ENCODE data around the gene TAOK3. TPM values are rescaled to one million over a fixed set of nuclear protein-coding genes. Genes with fewer than 3 reads are reported as not detected.

The TAOK3 gene
- total RNA-seq, 6 experiments from 2014 or later = 26.0 to 30.7 (median 28.0) TPM

DNA sequence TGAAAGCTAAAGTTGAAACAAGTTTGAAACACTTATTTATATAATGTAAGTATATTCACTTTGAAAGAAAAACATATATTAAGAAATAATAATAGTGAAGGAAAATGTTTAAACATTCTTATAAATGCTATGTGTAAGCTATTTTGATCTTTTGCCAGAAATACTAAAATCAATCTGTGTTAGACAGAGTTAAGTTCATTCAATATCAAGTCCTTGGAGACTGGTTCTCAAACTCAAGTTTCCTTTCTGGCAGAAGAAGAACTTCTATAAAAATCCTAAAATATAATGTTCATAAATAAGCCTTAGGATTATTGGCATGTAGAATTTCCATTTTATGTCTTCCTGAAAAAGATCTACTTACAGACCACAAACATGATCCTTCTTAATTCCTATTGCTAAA is 45.3 kb downstream of the TAOK3 start:
- H3K4me3 Mint-ChIP-seq = no peak overlapping the region
- no peaks in the 10 kb centered on the region for H3K9me3 Mint-ChIP-seq
- peaks cover 73% of the 10 kb centered on the region for H3K4me1 Mint-ChIP-seq (ENCODE audit: low read depth)
- no peak overlapping the region for H3K27ac Mint-ChIP-seq
- no peaks in the 10 kb centered on the region for H3K27me3 Mint-ChIP-seq (ENCODE audit: insufficient read depth)
- H3K36me3 Mint-ChIP-seq (ENCODE audit: low read depth) = peaks cover 22% of the 10 kb centered on the region
- TF ChIP-seq, protein P1, sequence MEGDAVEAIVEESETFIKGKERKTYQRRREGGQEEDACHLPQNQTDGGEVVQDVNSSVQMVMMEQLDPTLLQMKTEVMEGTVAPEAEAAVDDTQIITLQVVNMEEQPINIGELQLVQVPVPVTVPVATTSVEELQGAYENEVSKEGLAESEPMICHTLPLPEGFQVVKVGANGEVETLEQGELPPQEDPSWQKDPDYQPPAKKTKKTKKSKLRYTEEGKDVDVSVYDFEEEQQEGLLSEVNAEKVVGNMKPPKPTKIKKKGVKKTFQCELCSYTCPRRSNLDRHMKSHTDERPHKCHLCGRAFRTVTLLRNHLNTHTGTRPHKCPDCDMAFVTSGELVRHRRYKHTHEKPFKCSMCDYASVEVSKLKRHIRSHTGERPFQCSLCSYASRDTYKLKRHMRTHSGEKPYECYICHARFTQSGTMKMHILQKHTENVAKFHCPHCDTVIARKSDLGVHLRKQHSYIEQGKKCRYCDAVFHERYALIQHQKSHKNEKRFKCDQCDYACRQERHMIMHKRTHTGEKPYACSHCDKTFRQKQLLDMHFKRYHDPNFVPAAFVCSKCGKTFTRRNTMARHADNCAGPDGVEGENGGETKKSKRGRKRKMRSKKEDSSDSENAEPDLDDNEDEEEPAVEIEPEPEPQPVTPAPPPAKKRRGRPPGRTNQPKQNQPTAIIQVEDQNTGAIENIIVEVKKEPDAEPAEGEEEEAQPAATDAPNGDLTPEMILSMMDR (IDR thresholded peaks at IDR 0.05) = no peak
- DNase-seq = no peak

DNA sequence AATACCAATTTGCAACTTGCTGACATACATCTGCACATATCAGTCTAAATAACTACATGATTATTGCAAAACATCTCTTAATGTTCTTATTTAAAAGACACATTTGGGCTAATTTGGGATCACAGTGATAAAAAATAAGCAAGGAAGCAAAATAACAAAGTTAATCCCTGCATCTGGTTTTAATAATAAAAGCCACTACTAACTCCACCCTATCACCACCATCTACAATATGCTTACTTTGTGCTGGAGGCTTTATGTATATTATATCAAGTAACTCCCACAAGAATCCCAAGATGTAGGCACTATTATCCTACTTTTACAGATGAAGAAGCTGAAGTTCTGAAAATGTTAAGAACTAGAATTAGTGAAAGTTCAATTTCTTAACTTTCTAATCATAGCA is 45.7 kb downstream of the TAOK3 start:
- H3K36me3 Mint-ChIP-seq (ENCODE audit: low read depth) = peaks cover 22% of the 10 kb centered on the region
- H3K27ac Mint-ChIP-seq = peak overlapping the region; percentile 42
- TF ChIP-seq, protein P1 (IDR thresholded peaks at IDR 0.05) = no peak
- no peak for DNase-seq
- H3K9me3 Mint-ChIP-seq = no peaks in the 10 kb centered on the region
- H3K27me3 Mint-ChIP-seq (ENCODE audit: insufficient read depth) = no peaks in the 10 kb centered on the region
- H3K4me3 Mint-ChIP-seq = no peak overlapping the region
- H3K4me1 Mint-ChIP-seq (ENCODE audit: low read depth) = peaks cover 69% of the 10 kb centered on the region

DNA sequence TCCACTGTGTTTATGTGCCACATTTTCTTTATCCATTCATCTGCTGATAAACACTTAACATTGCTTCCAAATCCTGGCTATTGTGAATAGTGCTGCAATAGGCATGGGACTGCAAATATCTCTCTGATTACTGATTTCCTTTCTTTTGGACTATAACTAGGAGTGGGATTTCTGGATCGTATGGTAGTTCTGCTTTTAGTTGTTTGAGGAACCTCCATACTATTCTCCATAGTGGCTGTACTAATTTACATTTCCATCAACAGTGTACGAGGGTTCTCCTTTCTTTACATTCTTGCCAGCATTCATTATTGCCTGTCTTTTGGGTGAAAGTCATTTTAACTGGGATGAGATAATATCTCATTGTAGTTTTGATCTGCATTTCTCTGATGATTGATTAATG is 47.6 kb downstream of the TAOK3 start:
- Mint-ChIP-seq H3K27me3 (ENCODE audit: insufficient read depth) (no peaks in the 10 kb centered on the region), H3K9me3 (no peaks in the 10 kb centered on the region)
- DNase-seq = no peak

DNA sequence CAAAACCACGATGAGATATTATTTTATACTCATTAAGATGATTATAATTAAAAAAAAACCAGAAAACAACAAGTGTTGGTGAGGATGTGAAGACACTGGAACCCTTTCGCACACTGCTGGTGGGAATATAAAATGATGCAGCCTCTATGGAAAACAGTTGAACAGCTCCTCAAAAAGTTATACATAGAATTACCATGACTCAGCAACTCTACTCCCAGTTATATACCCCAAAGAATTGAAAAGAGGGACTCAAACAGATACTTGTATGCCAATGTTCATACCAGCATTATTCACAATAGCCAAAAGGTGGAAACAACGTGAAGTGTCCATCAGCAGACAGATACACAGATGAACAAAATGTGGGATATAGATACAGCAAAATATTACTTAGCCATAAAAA is 53.1 kb downstream of the TAOK3 start:
- peaks cover 65% of the 10 kb centered on the region for H3K4me1 Mint-ChIP-seq (ENCODE audit: low read depth)

More for the DNA sequence above, 47.6 kb downstream of the TAOK3 start:
- peaks cover 23% of the 10 kb centered on the region for H3K36me3 Mint-ChIP-seq (ENCODE audit: low read depth)
- TF ChIP-seq, protein P1 (IDR thresholded peaks at IDR 0.05) = no peak
- peaks cover 74% of the 10 kb centered on the region for H3K4me1 Mint-ChIP-seq (ENCODE audit: low read depth)
- no peak overlapping the region for H3K27ac Mint-ChIP-seq
- H3K4me3 Mint-ChIP-seq = no peak overlapping the region

DNA sequence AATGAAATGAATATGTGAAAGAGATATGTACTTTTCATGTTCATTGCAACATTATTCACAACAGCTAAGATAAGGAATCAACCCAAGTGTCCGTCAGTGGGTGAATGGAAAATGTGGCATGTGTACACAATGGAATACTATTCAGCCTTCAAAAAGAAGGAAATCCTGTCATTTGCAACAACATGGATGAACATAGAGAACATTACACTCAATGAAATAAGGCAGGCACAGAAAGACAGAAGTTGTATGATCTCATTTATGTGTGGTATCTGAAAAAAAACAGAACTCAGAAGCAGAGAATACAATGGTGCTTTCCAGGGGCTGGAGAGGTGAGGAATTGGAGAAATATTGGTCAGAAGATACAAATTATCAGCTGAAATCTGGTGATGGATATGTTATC is 54.0 kb downstream of the TAOK3 start:
- no peak overlapping the region for H3K4me3 Mint-ChIP-seq
- DNase-seq = no peak
- peaks cover 61% of the 10 kb centered on the region for H3K4me1 Mint-ChIP-seq (ENCODE audit: low read depth)
- H3K9me3 Mint-ChIP-seq = no peaks in the 10 kb centered on the region
- H3K36me3 Mint-ChIP-seq (ENCODE audit: low read depth) = peaks cover 19% of the 10 kb centered on the region
- H3K27me3 Mint-ChIP-seq (ENCODE audit: insufficient read depth) = peaks cover 1% of the 10 kb centered on the region; the same call in 1 of the 2 replicates
- TF ChIP-seq, protein P1 (IDR thresholded peaks at IDR 0.05) = no peak
- H3K27ac Mint-ChIP-seq = no peak overlapping the region

More for the DNA sequence above, 53.1 kb downstream of the TAOK3 start:
- TF ChIP-seq, protein P1 (IDR thresholded peaks at IDR 0.05) = no peak
- H3K9me3 Mint-ChIP-seq = no peaks in the 10 kb centered on the region
- peaks cover 1% of the 10 kb centered on the region; the same call in 1 of the 2 replicates for H3K27me3 Mint-ChIP-seq (ENCODE audit: insufficient read depth)
- peak overlapping the region; percentile 17; the same call in 1 of the 2 replicates for H3K27ac Mint-ChIP-seq
- H3K4me3 Mint-ChIP-seq = no peak overlapping the region
- H3K36me3 Mint-ChIP-seq (ENCODE audit: low read depth) = peaks cover 19% of the 10 kb centered on the region
- no peak for DNase-seq

DNA sequence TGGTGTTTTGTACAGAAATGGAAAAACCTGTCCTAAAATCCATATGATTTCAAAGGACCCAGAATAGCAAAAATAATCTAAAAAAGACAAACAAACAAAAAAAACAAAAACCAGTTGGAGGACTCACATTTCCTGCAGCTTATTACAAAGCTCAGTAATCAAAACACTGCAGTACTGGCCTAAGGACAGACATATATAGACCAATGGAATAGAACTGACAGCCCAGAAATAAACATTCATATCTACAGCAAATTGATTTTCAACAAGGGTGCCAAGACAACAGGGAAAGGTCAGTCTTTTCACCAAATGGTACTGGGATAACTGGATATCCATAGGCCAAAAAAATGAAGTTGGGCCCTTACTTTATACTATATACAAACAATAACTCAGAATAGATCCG is 55.0 kb downstream of the TAOK3 start:
- DNase-seq = no peak
- peaks cover 19% of the 10 kb centered on the region for H3K36me3 Mint-ChIP-seq (ENCODE audit: low read depth)
- H3K27me3 Mint-ChIP-seq (ENCODE audit: insufficient read depth) = peaks cover 1% of the 10 kb centered on the region; the same call in 1 of the 2 replicates
- TF ChIP-seq, protein P1 (IDR thresholded peaks at IDR 0.05) = no peak
- peaks cover 55% of the 10 kb centered on the region for H3K4me1 Mint-ChIP-seq (ENCODE audit: low read depth)
- no peaks in the 10 kb centered on the region for H3K9me3 Mint-ChIP-seq
- no peak overlapping the region for H3K27ac Mint-ChIP-seq
- H3K4me3 Mint-ChIP-seq = no peak overlapping the region
